Gastrocnemius medialis (tissue), 4 donors: ENCODE data around the gene YWHAG.
A peak's percentile ranks its signal among the peaks of the same experiment; 100 is the strongest.

Experiments used
- CTCF ChIP-seq, 5 experiments: fragments of 450-650 bp in 3 of 5; fragments of 200-600 bp in 2 of 5; sonication (generic) in 2 of 5; IDR thresholded peaks in 4 of 5; conservative IDR thresholded peaks in 1 of 5; 1 replicate in 4 of 5; 2 replicates in 1 of 5; pipeline ENCODE4 v1.5.1; 2016 to 2019; ENCODE audit warnings: antibody characterized with exemption in 5 of 5, mild to moderate bottlenecking in 3 of 5, moderate library complexity in 3 of 5
- POLR2A ChIP-seq, 2 donors: fragments of 450-650 bp; IDR thresholded peaks; one replicate each; pipeline ENCODE4 v1.6.1; 2017; ENCODE audit warnings: antibody characterized with exemption in 2 of 2, mild to moderate bottlenecking in 2 of 2, moderate library complexity in 2 of 2

GRCh38 chr7:76291351-76292212, 67.2 kb downstream of the YWHAG start:
- peak; percentile 95 to 99 (median 98) for TF ChIP-seq CTCF (IDR thresholded peaks at IDR 0.05 in 4 of 5, conservative IDR thresholded peaks at IDR 0.05 in 1 of 5)
- peak; percentile 26 to 48 for TF ChIP-seq POLR2A (IDR thresholded peaks at IDR 0.05)
